Right hindlimb (tissue), 1 donor: Measurements from ENCODE around the gene PURA.
A peak's percentile ranks its signal among the peaks of the same experiment; 100 is the strongest.

ENCODE experiments used
- DNase-seq: peaks from one replicate; pipeline ENCODE4 v3.0.0-alpha.2; 2018

PURA gene

GRCh38 chr5:140165101-140165922, 51.4 kb downstream of the PURA start:
- DNase-seq: no peak

- no peak for DNase-seq
Observed at GRCh38 chr5:140165923-140166270, 52.0 kb downstream of the PURA start.

GRCh38 chr5:140166911-140167310, 53.0 kb downstream of the PURA start:
- no peak for DNase-seq

GRCh38 chr5:140168371-140168770, 54.5 kb downstream of the PURA start:
- no peak for DNase-seq

- DNase-seq: no peak
Observed at GRCh38 chr5:140169410-140169809, 55.5 kb downstream of the PURA start.

GRCh38 chr5:140172483-140172882, 58.6 kb downstream of the PURA start:
- DNase-seq: no peak

GRCh38 chr5:140174014-140174413, 60.1 kb downstream of the PURA start:
- DNase-seq: no peak

DNA sequence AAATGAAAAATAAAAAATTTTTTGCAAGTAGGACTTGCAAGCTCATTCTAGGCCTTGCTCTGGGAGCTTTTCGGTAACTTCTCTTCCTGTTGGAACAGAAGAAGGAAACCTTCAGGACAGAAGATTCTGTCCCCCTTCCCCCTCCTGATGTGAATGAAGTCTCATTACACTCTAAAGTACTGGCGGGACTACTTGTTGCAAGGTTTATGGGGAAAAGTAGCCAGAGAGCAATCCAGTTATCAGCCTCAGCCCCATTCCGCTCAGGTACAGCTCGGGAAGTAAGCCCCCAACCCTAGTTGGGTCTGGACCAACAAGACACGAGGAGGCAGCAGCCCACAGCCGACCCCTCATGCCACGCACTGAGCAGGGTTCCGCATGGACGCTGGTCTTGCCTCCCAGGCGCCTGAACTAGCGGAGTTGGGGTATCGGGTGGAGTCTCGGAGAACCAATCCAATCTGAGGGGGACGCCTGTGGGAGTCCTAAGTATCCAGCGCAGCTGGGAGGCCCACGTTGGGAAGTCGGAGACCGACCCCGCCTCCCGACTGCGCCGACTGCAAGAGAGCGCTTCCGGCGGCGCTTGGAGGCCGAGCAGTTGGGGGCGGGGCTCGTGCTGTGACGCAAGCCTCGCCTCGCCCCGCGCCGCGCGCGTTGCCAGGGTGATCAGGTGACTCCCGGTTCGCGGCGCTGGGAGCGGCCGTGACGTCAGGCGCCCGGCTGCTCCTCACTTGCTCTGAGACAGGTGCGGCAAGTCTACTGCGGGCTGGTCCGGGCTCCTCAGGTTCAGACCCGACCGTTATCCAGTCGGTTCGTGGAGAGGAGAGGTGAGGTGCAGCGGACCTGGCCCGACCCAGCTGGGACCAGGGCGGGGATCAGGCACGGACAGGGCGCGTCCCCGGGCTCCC, 60.8 kb downstream of the PURA start, which contains the start of gene CYSTM1:
Gene CYSTM1, plus strand, starts transcription at position 724 of the 902 bp plus-strand sequence. CDS start 19,278 bp downstream, outside the sequence.
- peak; percentile 98 for DNase-seq
